ENCODE measurements around the gene TNFSF10. TPM values are rescaled to one million over a fixed set of nuclear protein-coding genes. Genes with fewer than 3 reads are reported as not detected.

Gene TNFSF10
- total RNA-seq, 2 experiments from 2014 or later = 52.4 to 55.2 TPM

DNA sequence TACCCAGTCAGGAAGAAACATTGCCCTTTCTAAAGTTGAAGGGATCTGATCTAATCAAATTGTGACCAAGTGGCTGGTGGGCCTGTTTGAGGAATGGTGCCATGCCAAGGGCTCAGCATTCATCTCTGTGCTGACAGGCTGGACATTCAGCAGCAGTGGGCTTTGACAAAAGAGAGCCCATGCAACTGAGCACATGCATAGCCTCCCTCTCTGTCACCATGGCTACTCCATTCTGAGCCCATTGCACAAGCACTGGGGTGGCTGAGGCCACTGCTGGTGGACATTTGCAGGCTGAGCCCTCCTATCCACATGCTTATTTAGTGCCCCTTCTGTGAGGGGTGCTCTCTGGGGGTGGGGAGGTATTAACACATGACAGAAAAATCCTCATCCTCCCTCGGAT is 28.6 kb upstream of the TNFSF10 start:
- Mint-ChIP-seq H3K27ac (no peak overlapping the region), H3K4me1 (peaks cover 20% of the 10 kb centered on the region), H3K36me3 (peaks cover 3% of the 10 kb centered on the region), H3K27me3 (no peaks in the 10 kb centered on the region), H3K4me3 (no peak overlapping the region), H3K9me3 (no peaks in the 10 kb centered on the region)
- no peak for DNase-seq

DNA sequence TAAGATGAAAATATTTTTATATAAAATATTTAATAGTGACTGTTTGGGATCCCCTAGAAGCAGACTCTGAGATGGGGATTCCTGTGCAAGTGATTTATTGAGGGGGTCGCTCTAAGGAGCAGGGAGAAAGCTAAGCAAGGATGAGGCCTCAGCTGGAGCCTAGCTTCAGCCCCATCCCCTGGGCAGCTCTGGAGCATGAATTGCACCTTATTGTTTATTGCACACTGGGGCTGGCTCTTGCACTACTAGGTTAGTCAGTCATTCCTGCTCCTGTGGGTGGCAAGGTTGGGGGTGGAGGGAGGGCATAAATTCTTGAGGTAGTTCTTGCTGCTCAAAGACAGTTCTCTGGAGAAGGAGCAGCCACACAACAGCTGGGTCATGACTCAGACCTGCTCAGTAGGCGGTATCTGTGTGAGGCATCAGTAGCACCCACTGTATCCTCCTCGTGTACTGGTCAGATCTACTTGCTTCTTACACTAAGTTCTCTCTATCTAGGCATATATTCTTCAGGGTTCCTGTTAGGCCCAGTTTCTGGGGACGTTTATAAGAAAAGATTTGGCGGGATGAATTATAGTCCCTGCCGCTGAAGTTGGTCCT is 27.2 kb upstream of the TNFSF10 start:
- H3K36me3 Mint-ChIP-seq = peaks cover 3% of the 10 kb centered on the region
- no peaks in the 10 kb centered on the region for H3K9me3 Mint-ChIP-seq
- no peak overlapping the region for H3K4me3 Mint-ChIP-seq
- peaks cover 27% of the 10 kb centered on the region for H3K4me1 Mint-ChIP-seq
- peak overlapping the region; percentile 70 for H3K27ac Mint-ChIP-seq
- peak; percentile 76 for DNase-seq
- no peaks in the 10 kb centered on the region for H3K27me3 Mint-ChIP-seq

DNA sequence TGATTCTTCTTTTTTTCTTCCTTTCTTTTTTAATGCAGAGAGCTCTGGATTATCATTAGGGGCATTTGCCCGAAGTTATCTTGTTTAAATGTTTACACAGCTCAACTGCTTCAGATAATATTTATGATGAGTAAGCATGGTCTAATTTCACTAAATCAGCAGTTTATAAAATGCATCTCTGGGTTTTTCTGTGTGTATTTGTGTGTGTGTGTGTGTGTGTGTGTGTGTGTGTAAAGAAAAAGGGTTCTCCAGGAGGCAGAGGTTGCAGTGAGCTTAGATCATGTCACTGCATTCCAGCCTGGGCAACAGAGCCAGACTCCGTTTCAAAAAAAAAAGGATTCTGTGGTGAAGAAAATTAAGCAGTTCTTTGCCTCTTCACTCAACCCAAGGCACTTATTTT is 25.9 kb upstream of the TNFSF10 start:
- Mint-ChIP-seq H3K4me3 (no peak overlapping the region), H3K4me1 (peaks cover 27% of the 10 kb centered on the region), H3K27ac (no peak overlapping the region), H3K27me3 (no peaks in the 10 kb centered on the region), H3K36me3 (peaks cover 3% of the 10 kb centered on the region), H3K9me3 (no peaks in the 10 kb centered on the region)
- DNase-seq = no peak

DNA sequence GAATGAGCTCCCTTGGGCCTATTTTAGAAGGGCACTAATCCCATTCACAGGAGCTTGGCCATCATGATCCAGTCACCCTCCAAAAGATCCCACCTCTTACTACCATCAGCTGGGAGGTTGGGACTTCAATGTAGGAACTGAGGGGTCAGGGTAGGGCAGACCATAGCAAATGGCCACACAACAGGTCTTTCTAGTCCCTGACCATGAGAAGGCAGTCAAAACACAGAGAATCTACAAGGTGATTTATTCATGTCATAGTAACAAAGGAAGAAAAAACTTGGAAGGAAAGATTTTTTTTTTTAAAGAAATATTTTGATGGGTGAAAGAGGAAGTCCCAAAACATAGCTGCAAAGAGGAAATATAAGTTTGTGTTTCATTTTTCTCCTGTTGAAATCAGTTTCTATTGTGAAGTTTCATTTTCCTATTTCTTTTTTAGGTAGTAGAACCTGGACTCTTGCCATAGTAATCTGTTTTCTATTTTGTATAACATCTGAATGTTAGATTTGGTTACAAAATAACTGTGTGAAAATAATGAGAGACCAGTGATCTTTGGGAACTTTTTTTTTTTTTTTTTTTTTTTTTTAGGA is 23.5 kb upstream of the TNFSF10 start:
- no peak for DNase-seq
- Mint-ChIP-seq H3K36me3 (peaks cover 3% of the 10 kb centered on the region), H3K27me3 (no peaks in the 10 kb centered on the region), H3K4me3 (no peak overlapping the region), H3K27ac (peak overlapping the region; percentile 54), H3K4me1 (peaks cover 28% of the 10 kb centered on the region), H3K9me3 (no peaks in the 10 kb centered on the region)

DNA sequence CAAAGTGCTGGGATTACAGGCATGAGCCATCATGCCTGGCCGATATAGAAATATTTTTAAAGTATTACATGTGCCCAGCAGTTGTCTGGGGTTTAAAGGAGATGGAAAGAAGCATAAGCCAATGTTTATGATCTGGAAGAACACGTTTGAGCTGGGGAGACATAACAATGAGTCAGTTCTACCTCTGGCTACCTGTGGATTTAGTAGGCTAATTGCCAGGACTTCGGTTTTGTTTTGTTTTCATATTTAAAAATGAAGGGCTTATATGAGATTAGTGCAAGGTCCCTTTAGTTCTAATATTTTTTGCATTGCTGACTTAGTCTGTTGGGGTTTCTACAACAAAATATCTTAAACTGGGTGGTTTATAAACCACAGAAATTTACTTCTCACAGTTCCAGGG is 22.9 kb upstream of the TNFSF10 start:
- Mint-ChIP-seq H3K9me3 (no peaks in the 10 kb centered on the region), H3K4me3 (no peak overlapping the region), H3K27me3 (no peaks in the 10 kb centered on the region), H3K4me1 (peaks cover 23% of the 10 kb centered on the region), H3K36me3 (peaks cover 3% of the 10 kb centered on the region), H3K27ac (peak overlapping the region; percentile 54)
- no peak for DNase-seq

DNA sequence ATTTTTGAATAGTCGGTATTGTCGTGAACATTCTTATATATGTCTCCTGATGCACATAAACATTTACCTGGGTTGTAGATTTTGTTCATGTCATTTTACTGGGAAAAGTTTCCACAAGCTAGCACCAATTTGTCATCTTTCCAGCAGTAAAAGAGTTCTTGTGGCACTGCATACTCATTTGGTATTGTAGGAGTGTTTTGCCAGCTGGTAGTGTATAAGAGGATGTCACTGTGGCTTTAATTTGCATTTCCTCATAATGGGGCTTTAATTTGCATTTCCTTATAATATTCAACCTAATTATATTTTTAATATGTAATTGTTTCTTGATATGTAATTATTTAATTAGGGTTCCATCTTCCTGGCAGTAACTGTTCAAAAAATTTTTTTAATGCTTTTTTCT is 21.2 kb upstream of the TNFSF10 start:
- Mint-ChIP-seq H3K4me1 (peaks cover 15% of the 10 kb centered on the region), H3K27ac (no peak overlapping the region), H3K36me3 (peaks cover 3% of the 10 kb centered on the region), H3K27me3 (no peaks in the 10 kb centered on the region), H3K4me3 (no peak overlapping the region), H3K9me3 (no peaks in the 10 kb centered on the region)
- no peak for DNase-seq

DNA sequence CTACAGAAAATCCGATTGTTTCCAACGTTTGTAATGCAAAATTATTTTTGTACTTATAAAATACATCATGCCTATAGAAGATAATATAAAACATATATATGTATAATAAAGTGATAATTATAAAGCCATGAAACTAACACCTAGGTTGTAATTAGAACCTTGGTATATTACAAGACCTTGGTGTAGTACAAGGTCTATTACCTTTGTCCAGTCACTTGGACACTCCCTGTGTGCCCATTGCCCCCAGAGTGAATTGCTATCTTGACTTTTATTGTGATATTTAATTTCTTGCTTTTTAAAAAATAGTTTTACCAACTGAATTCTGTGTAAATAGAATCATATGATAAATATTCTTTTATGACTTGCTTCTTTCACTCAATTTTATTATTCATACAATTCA is 20.7 kb upstream of the TNFSF10 start:
- Mint-ChIP-seq H3K36me3 (peaks cover 3% of the 10 kb centered on the region), H3K4me1 (peaks cover 16% of the 10 kb centered on the region), H3K4me3 (no peak overlapping the region), H3K27ac (no peak overlapping the region), H3K9me3 (no peaks in the 10 kb centered on the region), H3K27me3 (no peaks in the 10 kb centered on the region)
- DNase-seq = no peak

DNA sequence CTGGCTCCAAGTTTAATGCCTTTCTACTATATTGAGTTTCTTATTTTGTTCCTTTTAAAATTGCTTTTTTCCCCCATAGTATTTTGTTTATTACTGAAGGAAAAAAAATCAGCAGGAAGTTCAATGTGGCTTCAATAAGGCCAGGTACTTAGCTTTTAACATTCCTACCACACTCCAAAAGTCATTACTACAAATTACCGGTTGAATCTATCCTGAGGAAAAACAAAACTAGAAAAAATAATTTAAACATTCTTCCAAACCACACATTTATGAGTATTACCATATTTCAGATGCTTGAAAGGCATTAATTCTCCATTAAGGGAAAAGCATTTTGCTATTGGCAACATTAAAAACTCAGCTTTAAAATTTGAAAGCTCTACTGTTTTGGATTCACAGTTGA is 20.2 kb upstream of the TNFSF10 start:
- H3K4me3 Mint-ChIP-seq = no peak overlapping the region
- H3K27ac Mint-ChIP-seq = no peak overlapping the region
- H3K27me3 Mint-ChIP-seq = no peaks in the 10 kb centered on the region
- peaks cover 3% of the 10 kb centered on the region for H3K36me3 Mint-ChIP-seq
- peaks cover 21% of the 10 kb centered on the region for H3K4me1 Mint-ChIP-seq
- H3K9me3 Mint-ChIP-seq = no peaks in the 10 kb centered on the region
- DNase-seq = no peak

DNA sequence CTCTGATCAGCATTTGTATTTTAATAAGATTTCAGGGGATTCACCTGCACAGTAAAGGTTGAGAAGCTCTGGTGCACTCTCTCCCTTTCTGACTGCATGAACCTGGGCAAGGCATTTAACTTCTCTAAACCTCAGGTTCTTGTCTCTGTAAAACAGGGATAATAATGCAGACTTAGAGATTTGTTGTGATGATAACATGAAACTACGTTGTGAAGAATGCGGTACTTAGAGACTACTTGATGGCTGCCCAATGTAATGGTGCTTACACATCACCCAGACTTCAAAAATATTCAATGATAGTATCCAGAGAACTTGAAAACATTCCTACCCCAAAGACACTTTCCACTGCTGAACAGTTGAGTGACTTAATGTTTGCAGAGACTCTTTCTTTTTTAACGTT is 19.8 kb upstream of the TNFSF10 start:
- H3K9me3 Mint-ChIP-seq = no peaks in the 10 kb centered on the region
- DNase-seq = no peak
- H3K27me3 Mint-ChIP-seq = no peaks in the 10 kb centered on the region
- peaks cover 24% of the 10 kb centered on the region for H3K4me1 Mint-ChIP-seq
- peaks cover 2% of the 10 kb centered on the region for H3K36me3 Mint-ChIP-seq
- no peak overlapping the region for H3K4me3 Mint-ChIP-seq
- H3K27ac Mint-ChIP-seq = no peak overlapping the region

DNA sequence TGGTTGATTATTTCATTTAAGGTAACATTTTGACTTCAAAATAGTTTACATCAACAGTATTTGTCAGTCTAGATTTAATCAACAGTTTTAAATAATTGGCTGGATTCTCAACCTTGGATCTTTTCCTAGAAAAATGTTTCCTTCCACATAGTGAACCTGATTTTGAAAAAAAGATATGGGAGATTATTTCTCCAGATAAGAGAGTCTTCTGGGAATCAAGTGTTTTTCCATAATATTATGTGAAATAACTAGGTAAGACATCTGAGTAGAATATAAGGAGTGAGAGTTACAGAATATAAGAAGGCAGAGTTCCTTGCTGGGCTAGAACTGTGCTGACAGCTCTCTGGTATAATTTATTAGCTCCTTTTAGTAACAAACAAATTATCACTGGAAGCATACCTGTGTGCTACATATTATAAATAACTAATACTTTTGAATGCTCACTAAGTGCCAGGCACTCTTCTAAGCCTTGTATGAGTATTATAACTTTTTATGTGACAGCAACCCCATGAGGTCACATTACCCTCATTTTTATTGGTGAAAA is 18.8 kb upstream of the TNFSF10 start:
- Mint-ChIP-seq H3K4me1 (peaks cover 31% of the 10 kb centered on the region), H3K9me3 (no peaks in the 10 kb centered on the region), H3K27me3 (no peaks in the 10 kb centered on the region), H3K4me3 (no peak overlapping the region), H3K36me3 (peaks cover 1% of the 10 kb centered on the region), H3K27ac (no peak overlapping the region)
- no peak for DNase-seq

DNA sequence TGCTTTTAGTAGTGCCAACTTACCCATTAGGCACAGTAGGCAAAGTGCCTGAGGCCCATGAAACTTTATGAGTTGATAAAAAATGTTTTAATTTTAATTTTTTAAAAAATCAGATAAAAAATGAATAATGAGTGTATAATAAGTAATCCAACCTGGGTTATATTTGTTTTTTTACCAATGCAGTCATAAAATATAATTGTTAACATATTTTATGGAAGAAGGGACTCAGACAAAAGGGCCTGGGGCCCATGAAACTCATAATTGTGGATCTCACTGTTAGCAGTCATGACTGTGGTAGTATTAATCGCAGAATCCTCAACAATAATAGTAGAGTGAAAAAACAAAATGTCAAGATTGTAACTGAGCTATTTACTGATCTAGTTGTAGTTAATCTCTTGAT is 16.8 kb upstream of the TNFSF10 start:
- Mint-ChIP-seq H3K4me3 (no peak overlapping the region), H3K27ac (no peak overlapping the region), H3K27me3 (no peaks in the 10 kb centered on the region), H3K4me1 (peaks cover 28% of the 10 kb centered on the region), H3K9me3 (peaks cover 3% of the 10 kb centered on the region), H3K36me3 (peaks cover 9% of the 10 kb centered on the region)
- DNase-seq = no peak

DNA sequence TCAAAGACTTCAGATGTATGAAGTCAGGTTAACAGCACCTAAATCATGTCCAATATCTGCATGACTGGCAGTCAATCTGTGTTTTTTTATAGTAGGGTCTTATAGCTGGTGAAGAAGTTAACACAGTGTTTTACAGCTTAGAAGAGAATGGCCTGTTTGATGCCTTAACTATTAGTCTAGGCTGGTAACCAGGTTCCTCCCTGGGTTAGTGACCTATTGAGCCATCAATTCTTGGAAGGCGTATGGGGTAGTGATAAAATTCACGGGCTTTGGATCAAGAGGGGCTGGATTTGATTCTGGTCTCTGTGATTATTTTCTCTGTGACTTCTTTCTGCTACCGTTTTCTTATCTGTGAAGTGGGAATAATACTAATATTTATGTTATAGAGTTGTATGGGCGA is 16.0 kb upstream of the TNFSF10 start:
- Mint-ChIP-seq H3K4me3 (no peak overlapping the region), H3K27me3 (no peaks in the 10 kb centered on the region), H3K27ac (no peak overlapping the region), H3K9me3 (peaks cover 5% of the 10 kb centered on the region), H3K4me1 (peaks cover 28% of the 10 kb centered on the region), H3K36me3 (peaks cover 9% of the 10 kb centered on the region)
- DNase-seq = no peak

DNA sequence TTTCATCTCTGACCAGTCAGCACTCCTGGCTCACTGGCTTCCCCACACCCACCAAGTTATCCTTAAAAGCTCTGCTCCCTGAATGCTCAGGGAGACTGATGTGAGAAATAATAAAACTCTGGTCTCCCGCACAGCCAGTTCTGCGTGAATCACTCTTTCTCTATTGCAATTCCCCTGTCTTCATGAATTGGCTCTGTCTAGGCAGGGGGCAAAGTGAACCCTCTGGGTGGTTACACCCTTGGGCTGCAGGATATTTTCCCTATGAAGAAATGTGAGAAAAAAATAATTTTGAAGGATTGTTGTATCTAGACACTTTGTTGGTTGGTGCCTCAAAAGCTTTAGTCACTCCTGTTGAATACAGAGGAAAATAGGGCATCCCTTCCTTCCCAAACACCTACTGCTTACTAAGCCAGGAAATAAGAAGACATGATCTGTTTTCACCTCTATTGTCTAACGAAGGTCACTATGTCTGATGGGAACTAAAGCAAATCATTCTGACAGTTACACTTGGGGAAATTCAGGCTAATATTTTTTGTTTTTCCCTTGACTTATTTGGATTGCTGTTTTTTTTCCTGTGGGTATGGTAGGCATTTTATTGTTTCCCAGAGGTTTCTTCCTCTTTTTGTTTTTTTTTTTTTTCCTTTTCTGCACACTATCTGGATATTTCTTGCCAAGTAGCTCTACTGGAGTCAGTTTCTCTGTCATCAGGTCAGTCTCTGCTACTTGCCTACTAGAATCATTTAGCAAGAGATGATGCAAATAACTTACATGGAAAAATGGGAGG is 15.3 kb upstream of the TNFSF10 start:
- Mint-ChIP-seq H3K9me3 (peaks cover 6% of the 10 kb centered on the region), H3K27me3 (no peaks in the 10 kb centered on the region), H3K27ac (no peak overlapping the region), H3K4me1 (peaks cover 31% of the 10 kb centered on the region), H3K4me3 (no peak overlapping the region), H3K36me3 (peaks cover 9% of the 10 kb centered on the region)
- DNase-seq = no peak

DNA sequence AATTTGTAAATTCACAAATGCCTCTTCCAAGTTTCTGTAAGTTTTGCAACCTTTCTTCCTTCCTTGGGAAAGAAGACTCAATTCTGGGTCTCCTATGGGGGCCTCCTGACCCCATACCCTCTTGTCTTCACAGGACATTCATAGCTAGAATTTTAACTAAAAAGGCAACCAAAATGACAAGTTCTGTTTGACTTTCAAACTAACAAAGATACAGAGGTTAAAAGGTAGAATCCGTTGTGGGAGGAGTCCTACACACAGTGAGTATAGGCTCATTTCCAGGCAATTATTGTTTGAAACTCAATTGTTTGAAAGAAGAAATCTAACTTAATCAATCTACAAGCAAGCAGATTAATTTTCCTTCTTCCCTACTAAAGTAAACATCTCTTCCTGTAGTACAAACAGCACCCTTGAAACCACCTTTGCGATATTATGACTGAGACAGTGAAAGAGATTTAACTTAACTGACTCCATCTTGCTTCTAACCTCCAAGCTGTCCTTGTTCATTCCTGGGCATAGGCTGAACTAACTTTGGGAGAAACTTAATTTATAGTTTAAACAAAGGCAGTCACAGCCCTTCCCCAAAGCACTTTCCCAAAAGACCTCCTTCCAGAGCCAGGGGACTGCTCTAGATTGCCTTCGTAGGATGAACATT is 14.4 kb upstream of the TNFSF10 start:
- Mint-ChIP-seq H3K4me1 (peaks cover 31% of the 10 kb centered on the region), H3K36me3 (peaks cover 9% of the 10 kb centered on the region), H3K27ac (peak overlapping the region; percentile 20), H3K27me3 (no peaks in the 10 kb centered on the region), H3K9me3 (peaks cover 6% of the 10 kb centered on the region), H3K4me3 (no peak overlapping the region)
- DNase-seq = no peak

DNA sequence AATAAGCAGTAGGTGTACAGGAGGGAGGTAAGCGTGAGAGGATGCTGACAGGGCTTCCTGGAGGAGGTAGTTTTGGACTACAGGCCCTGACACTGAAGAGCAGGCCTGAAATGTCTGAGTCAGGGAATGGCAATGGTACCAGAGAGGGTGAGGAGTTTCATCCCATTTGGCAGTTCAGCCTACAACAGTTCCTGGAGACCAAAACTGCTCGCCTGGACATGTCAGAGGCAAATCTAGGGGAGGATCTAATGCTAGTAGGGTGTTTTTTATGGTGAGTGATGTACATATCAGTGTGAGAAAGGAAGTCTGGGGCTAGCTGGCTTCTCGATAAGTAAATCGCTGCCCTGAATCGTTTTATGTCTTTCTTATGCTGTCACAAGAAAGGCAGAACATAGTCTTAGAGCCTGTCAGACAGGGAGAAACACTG is 13.8 kb upstream of the TNFSF10 start:
- no peak for DNase-seq
- peaks cover 31% of the 10 kb centered on the region for H3K4me1 Mint-ChIP-seq
- H3K27me3 Mint-ChIP-seq = no peaks in the 10 kb centered on the region
- no peak overlapping the region for H3K4me3 Mint-ChIP-seq
- peak overlapping the region; percentile 84 for H3K27ac Mint-ChIP-seq
- H3K36me3 Mint-ChIP-seq = peaks cover 9% of the 10 kb centered on the region
- H3K9me3 Mint-ChIP-seq = peaks cover 6% of the 10 kb centered on the region
